Lower leg skin (tissue), 4 donors: Measurements from ENCODE around the gene CD151. TPM values are rescaled to one million over a fixed set of nuclear protein-coding genes. Genes with fewer than 3 reads are reported as not detected.

Source experiments
- DNase-seq, 2 donors: peaks; one replicate each; pipeline ENCODE4 v3.0.0-alpha.2; 2019; ENCODE audit warnings: low spot score in 2 of 2
- H3K4me3 ChIP-seq: fragments of 200-600 bp; sonication (generic); 2 replicates; pipeline ENCODE4 v1.5.1; 2017; ENCODE audit warnings: mild to moderate bottlenecking, low read depth; ENCODE audit not compliant: poor library complexity, severe bottlenecking
- CTCF ChIP-seq, 3 donors: fragments of 450-650 bp; IDR thresholded peaks; one replicate each; pipeline ENCODE4 v1.5.1; 2016; ENCODE audit warnings: antibody characterized with exemption in 3 of 3, mild to moderate bottlenecking in 3 of 3, moderate library complexity in 2 of 3
- POLR2A ChIP-seq, 2 donors: fragments of 450-650 bp; IDR thresholded peaks; one replicate each; pipeline ENCODE4 v1.6.1; 2016 to 2017; ENCODE audit warnings: antibody characterized with exemption in 2 of 2, mild to moderate bottlenecking in 1 of 2, moderate library complexity in 1 of 2
- WGBS, 2 donors: methylation state at CpG; one replicate each; pipeline ENCODE4 v1.1.5; 2018; 5-methylcytosine and 5-hydroxymethylcytosine counted together
- intact Hi-C: fragments of 100-400 bp; cut with DNase I; formaldehyde crosslinking; loops from one replicate; pipeline ENCODE4 v1.15.0; 2023; ENCODE audit warnings: low total_unique reads
- total RNA-seq, 4 donors: library from RNA; depleted of rRNA; stranded (reverse); fragments of >200 nt; gene quantifications; one replicate each; pipeline ENCODE4 v1.1.0, GENCODE V29; 2016

CD151 gene
- total RNA-seq, 4 donors from 2014 or later: 124 to 186 (median 157) TPM

- TF ChIP-seq POLR2A (IDR thresholded peaks at IDR 0.05) (no peak), CTCF (IDR thresholded peaks at IDR 0.05) (no peak)
- 7 to 15% methylated on average over 13 to 15 of the region's 18 CpGs for WGBS, 2 donors
- peak overlapping the region; percentile 43 for H3K4me3 ChIP-seq
- no peak for DNase-seq
- intact Hi-C loops: no loop called here
Measured at GRCh38 chr11:796565-797295, 36.0 kb upstream of the CD151 start.

- WGBS, 2 donors: 0% methylated on average over 21 to 33 of the region's 57 CpGs
- intact Hi-C loops: no loop called here
- TF ChIP-seq POLR2A (IDR thresholded peaks at IDR 0.05): no peak
- no peak for TF ChIP-seq CTCF (IDR thresholded peaks at IDR 0.05)
- H3K4me3 ChIP-seq: peak overlapping the region; percentile 43
- peak in 1 of 2 donors; percentile 93 for DNase-seq
Measured at GRCh38 chr11:797296-798092, 35.3 kb upstream of the CD151 start.

GRCh38 chr11:798093-798713 lies 34.5 kb upstream of the CD151 start, which contains the start of gene SLC25A22:
Gene SLC25A22 (minus strand): TSS chr11:798281. CDS start chr11:795006, 3,275 bp downstream.
- no peak for TF ChIP-seq CTCF (IDR thresholded peaks at IDR 0.05)
- no peak for TF ChIP-seq POLR2A (IDR thresholded peaks at IDR 0.05)
- WGBS, 2 donors: 9 to 24% methylated on average over 4 to 25 of the region's 69 CpGs
- intact Hi-C loops: no loop called here
- DNase-seq: peak in 1 of 2 donors; percentile 93
- H3K4me3 ChIP-seq: peak within 1 kb of the TSS; percentile 43

- H3K4me3 ChIP-seq: no peak overlapping the region
- 93 to 95% methylated on average over 16 to 19 of the region's 32 CpGs for WGBS, 2 donors
- intact Hi-C loops: no loop called here
- TF ChIP-seq POLR2A (IDR thresholded peaks at IDR 0.05) (no peak), CTCF (IDR thresholded peaks at IDR 0.05) (no peak)
- no peak for DNase-seq
Measured at GRCh38 chr11:799641-800316, 33.0 kb upstream of the CD151 start.

GRCh38 chr11:800473-800872 lies 32.3 kb upstream of the CD151 start:
- DNase-seq: no peak
- TF ChIP-seq CTCF (IDR thresholded peaks at IDR 0.05) (no peak), POLR2A (IDR thresholded peaks at IDR 0.05) (no peak)
- WGBS, 2 donors: 91 to 96% methylated on average over 24 to 30 of the region's 30 CpGs
- H3K4me3 ChIP-seq: no peak overlapping the region
- intact Hi-C loops: no loop called here
